Activated naive CD8-positive, alpha-beta T cell treated with anti-CD3 and anti-CD28 coated beads for 36 hours (primary cell): Measurements from ENCODE around the gene MCC. TPM values are rescaled to one million over a fixed set of nuclear protein-coding genes. Genes with fewer than 3 reads are reported as not detected.
A peak's percentile ranks its signal among the peaks of the same experiment; 100 is the strongest.

Experiments
- DNase-seq: peaks from one replicate; pipeline ENCODE4 v3.0.0; 2021
- H3K27ac Mint-ChIP-seq: one replicate; pipeline ENCODE4 v1.8.0; 2022; ENCODE audit warnings: mild to moderate bottlenecking, moderate library complexity, mixed read lengths
- H3K27me3 Mint-ChIP-seq: one replicate; pipeline ENCODE4 v1.8.0; 2022; ENCODE audit warnings: mild to moderate bottlenecking, mixed read lengths
- H3K36me3 Mint-ChIP-seq: one replicate; pipeline ENCODE4 v1.8.0; 2021; ENCODE audit warnings: mild to moderate bottlenecking, mixed read lengths
- H3K4me1 Mint-ChIP-seq: one replicate; pipeline ENCODE4 v1.8.0; 2021; ENCODE audit warnings: mixed read lengths
- H3K4me3 Mint-ChIP-seq: one replicate; pipeline ENCODE4 v1.8.0; 2022; ENCODE audit warnings: mild to moderate bottlenecking, moderate library complexity, mixed read lengths
- H3K9me3 Mint-ChIP-seq: one replicate; pipeline ENCODE4 v1.8.0; 2022; ENCODE audit warnings: mixed read lengths
- total RNA-seq, 2 experiments: library from RNA; stranded (reverse); gene quantifications; one replicate each; pipeline ENCODE4 v1.2.3, GENCODE V29; 2021

MCC gene
- 1 to 10 TPM; 2.4 to 2.9 TPM for total RNA-seq

DNA sequence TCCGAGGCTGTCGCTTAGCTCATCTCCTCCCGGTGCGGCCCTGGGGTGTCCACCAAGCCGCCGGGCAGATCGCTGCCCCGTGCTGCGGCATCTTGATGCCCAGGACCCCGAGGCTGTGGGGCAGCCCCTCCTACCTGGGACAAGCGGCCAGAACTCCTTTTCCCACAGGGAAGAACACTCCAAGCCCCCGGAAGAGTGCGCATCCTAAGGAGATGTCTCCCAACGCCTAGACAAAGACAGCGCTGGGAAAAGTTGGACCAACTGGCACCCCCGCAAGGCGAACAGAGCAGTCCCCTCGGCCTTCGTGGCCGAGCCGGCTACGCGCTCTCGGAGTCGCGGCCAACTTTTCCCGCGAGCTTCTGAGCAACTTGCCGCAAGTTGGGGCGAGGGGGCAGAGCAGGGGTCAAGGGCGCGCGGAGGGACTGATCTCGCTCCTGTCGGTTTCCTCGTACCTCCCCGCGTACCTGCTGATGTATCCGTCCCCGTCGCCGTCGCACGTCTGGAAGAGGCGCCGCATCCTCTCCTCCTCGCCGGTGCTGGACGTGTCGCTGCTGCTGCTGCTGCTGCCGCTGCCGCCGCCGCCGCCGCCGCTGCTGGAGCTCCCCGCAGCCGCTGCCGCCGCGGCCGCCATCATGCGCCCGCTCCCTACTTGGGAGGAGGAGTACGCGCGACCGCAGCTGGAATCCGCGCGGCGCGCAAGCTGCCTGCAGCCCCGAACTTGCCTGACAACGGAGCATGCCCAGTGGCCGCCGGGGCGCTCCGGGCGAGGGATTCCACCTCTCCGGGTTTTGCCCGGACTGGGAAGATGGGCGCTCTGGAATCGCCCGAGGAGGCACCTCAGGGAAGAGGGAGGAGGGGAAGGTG, at the start of gene MCC:
Gene MCC (minus strand): TSS at position 673 of the 864 bp plus-strand sequence.
- H3K36me3 Mint-ChIP-seq = peaks cover 10% of the 10 kb centered on the region
- no peak within 1 kb of the TSS for H3K27ac Mint-ChIP-seq
- H3K9me3 Mint-ChIP-seq = peaks cover 19% of the 10 kb centered on the region
- peaks cover 84% of the 10 kb centered on the region for H3K27me3 Mint-ChIP-seq
- H3K4me3 Mint-ChIP-seq = peak within 1 kb of the TSS; percentile 77
- H3K4me1 Mint-ChIP-seq = peaks cover 16% of the 10 kb centered on the region
- DNase-seq = peak; percentile 43

DNA sequence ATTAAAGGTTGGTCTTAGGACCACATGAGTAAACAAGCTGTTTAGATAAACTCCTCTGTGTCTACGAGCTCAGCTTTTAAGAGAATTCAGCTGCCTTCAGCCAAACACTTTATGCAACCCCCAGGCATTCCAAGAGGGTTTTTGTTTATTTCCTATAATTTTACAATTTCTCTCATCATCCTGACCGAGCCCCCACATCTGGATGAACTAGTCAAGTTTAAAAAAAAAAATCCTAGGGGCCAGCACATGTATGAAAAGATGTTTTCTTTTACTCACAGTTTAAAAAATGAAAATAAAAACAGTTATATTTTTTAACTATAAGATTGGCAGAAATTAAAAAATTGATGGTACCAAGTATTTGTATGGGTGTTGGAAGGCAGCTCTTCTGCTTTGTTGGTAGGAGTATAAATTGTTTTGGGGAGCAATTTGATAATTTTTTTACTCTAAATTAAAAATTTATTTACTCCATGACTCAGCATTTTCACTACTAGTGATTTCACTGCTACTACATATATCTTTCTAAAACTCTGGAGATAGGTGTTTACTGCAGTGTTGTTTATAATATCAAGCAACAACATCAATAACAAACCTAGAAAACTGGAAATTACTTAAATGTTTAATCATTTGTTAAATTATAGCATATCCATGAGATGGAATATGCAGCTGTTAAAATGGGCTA, 43.4 kb upstream of the MCC start:
- Mint-ChIP-seq H3K9me3 (peaks cover 9% of the 10 kb centered on the region), H3K27me3 (no peaks in the 10 kb centered on the region), H3K36me3 (peaks cover 51% of the 10 kb centered on the region), H3K4me3 (no peak overlapping the region), H3K4me1 (no peaks in the 10 kb centered on the region), H3K27ac (no peak overlapping the region)
- no peak for DNase-seq

DNA sequence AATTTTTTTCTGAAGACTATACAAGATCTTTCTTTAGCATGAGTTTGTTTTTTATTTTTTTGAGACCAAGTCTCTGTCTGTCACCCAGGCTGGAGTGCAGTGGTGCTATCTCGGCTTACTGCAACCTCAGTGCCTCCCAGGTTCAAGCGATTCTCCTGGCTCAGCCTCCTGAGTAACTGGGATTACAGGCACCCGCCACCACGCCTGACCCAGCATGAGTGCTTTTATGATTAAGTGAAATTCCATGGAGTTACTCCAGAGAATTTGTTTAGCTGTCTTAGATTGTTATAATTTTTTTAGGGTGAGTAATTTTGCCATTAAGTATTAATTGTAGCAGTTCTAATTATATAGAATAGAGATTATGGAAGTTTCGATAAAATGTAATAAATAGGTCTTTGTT, 39.5 kb upstream of the MCC start:
- peaks cover 8% of the 10 kb centered on the region for H3K9me3 Mint-ChIP-seq
- no peak overlapping the region for H3K27ac Mint-ChIP-seq
- peaks cover 40% of the 10 kb centered on the region for H3K36me3 Mint-ChIP-seq
- no peaks in the 10 kb centered on the region for H3K27me3 Mint-ChIP-seq
- DNase-seq = no peak
- H3K4me1 Mint-ChIP-seq = peaks cover 19% of the 10 kb centered on the region
- no peak overlapping the region for H3K4me3 Mint-ChIP-seq

DNA sequence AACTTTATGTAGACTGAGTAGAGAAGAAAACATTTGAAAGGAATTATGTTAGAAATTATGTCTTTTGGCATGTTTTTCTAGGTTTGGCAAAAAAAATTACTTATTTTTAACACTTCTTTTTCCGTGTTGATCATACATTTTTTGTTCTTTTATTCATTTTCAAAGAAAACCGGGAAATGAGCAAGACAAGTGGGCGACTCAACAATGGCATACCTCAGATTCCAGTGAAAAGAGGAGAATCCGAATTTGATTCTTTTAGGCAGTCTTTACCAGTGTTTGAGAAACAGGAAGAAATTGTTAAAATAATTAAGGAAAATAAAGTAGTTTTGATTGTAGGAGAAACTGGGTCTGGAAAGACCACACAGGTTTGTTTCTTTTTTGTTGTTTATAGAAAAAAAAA, 38.2 kb upstream of the MCC start:
- H3K9me3 Mint-ChIP-seq = peaks cover 6% of the 10 kb centered on the region
- H3K27me3 Mint-ChIP-seq = no peaks in the 10 kb centered on the region
- H3K4me3 Mint-ChIP-seq = no peak overlapping the region
- no peak overlapping the region for H3K27ac Mint-ChIP-seq
- H3K36me3 Mint-ChIP-seq = peaks cover 32% of the 10 kb centered on the region
- peaks cover 22% of the 10 kb centered on the region for H3K4me1 Mint-ChIP-seq
- no peak for DNase-seq

DNA sequence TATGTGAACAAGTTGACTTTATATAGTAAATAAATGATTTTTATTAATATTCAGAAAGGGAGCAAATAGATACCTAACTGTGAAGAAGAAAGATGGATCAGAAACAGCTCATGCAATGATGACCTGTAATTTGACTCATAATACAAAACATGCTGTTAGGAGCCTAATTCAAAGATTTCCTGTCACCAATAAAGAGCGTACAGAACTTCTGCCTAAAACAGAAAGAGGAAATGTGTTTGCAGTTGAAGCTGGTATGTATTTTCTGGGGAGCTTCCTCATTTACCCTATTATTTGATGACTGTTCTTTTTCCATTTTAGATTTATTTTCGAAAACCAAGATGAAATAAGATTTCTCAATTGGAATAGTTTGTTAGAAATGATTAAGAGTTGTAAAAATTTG, 36.7 kb upstream of the MCC start:
- H3K4me1 Mint-ChIP-seq = peaks cover 35% of the 10 kb centered on the region
- no peak overlapping the region for H3K4me3 Mint-ChIP-seq
- H3K27me3 Mint-ChIP-seq = no peaks in the 10 kb centered on the region
- peaks cover 30% of the 10 kb centered on the region for H3K36me3 Mint-ChIP-seq
- H3K9me3 Mint-ChIP-seq = no peaks in the 10 kb centered on the region
- peak overlapping the region; percentile 77 for H3K27ac Mint-ChIP-seq
- DNase-seq = no peak

DNA sequence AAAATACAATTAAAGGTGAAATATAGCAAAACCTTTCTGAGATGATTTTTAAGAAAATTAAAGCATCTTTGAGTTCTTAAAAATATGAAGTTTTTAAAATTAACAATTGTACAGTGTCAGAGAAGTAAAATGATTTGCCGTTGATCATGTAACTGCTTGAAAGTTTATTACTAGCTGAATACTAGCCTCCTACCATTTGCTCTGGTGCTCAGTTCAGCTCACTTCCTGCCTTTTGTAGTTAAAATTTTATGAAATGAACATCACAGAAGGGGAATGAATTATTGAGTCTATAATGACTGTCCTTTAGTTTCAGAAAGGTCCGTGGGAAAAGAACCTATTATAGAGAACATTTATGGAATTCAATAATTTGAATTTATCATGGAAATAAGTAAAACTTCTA, 34.9 kb upstream of the MCC start:
- H3K4me1 Mint-ChIP-seq = peaks cover 41% of the 10 kb centered on the region
- no peak overlapping the region for H3K4me3 Mint-ChIP-seq
- no peaks in the 10 kb centered on the region for H3K9me3 Mint-ChIP-seq
- no peaks in the 10 kb centered on the region for H3K27me3 Mint-ChIP-seq
- no peak for DNase-seq
- H3K27ac Mint-ChIP-seq = no peak overlapping the region
- peaks cover 31% of the 10 kb centered on the region for H3K36me3 Mint-ChIP-seq

DNA sequence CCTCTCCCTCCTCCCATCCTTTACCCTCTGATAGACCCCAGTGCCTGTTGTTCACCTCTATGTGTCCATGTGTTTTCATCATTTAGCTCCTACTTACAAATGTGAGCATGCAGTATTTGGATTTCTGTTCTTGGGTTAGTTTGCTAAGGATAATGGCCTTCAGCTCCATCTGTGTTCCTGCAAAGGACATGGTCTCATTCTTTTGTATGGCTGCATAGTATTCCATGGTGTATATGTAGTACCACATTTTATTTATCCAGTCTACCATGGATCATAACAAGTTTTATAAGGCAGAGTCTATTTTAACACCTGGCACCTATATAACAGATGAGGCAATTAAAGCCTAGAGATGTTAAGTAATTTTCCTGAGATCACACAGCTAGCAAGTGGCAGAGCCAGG, 32.6 kb upstream of the MCC start:
- Mint-ChIP-seq H3K9me3 (no peaks in the 10 kb centered on the region), H3K27ac (peak overlapping the region; percentile 10), H3K36me3 (peaks cover 37% of the 10 kb centered on the region), H3K27me3 (no peaks in the 10 kb centered on the region), H3K4me3 (no peak overlapping the region), H3K4me1 (peaks cover 50% of the 10 kb centered on the region)
- no peak for DNase-seq

DNA sequence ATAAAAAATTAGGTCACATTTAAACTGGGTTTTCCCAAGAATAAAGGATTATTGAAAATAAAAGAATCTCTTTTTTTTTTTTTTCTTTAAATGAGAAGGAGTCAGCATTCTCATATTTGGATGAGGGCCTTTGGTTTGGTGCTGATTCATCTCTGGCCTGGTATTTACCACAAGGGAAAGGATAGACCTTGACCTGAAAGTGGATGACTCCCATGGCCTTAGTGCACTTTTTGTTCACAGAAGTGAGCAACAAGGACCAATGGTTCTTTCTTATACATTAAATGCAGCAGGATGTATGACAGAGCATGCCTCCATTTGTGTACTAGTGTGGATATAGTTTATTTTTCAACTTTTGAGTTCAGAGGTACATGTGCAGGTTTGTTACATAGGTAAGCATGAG, 32.2 kb upstream of the MCC start:
- H3K36me3 Mint-ChIP-seq = peaks cover 41% of the 10 kb centered on the region
- peak; percentile 26 for DNase-seq
- no peaks in the 10 kb centered on the region for H3K27me3 Mint-ChIP-seq
- H3K27ac Mint-ChIP-seq = no peak overlapping the region
- H3K9me3 Mint-ChIP-seq = no peaks in the 10 kb centered on the region
- peaks cover 52% of the 10 kb centered on the region for H3K4me1 Mint-ChIP-seq
- no peak overlapping the region for H3K4me3 Mint-ChIP-seq

DNA sequence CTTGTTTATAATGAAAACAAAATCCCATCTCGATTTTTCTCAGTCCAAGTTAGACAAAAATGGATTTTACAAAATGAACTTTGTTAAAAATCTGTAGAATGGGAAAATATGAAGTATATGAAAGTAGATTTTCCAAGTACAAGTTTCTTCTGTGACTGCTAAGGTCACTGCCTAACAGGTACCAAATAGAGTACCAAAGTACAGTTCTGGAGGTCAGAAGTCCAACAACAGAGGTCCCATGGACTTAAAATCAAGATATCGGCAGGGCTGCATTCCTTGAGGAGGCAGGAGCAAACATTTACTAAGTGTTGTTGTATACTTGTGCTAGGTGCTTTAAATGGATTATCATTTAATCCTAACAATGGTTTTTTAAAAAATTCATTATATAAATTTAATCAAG, 31.2 kb upstream of the MCC start:
- peaks cover 53% of the 10 kb centered on the region for H3K4me1 Mint-ChIP-seq
- H3K4me3 Mint-ChIP-seq = no peak overlapping the region
- peaks cover 44% of the 10 kb centered on the region for H3K36me3 Mint-ChIP-seq
- no peak for DNase-seq
- H3K27me3 Mint-ChIP-seq = no peaks in the 10 kb centered on the region
- H3K9me3 Mint-ChIP-seq = no peaks in the 10 kb centered on the region
- no peak overlapping the region for H3K27ac Mint-ChIP-seq

DNA sequence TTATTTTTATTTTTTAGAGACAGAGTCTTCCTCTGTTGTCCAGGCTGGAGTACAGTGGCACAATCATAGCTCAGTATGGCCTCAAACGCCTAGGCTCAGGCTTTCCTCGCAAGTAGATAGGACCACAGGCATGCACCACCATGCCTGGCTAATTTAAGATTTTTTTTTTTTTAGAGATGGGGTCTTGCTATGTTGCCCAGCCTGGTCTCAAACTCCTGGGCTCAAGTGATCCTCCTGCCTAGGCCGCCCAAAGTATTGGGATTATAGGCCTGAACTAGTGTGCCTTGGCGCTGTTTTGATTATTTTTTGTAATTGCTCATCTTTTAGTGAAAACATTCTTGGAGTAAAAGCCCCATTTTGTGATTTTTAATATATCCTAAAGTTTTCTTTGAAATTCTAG, 30.6 kb upstream of the MCC start:
- Mint-ChIP-seq H3K9me3 (no peaks in the 10 kb centered on the region), H3K4me1 (peaks cover 50% of the 10 kb centered on the region), H3K4me3 (no peak overlapping the region), H3K36me3 (peaks cover 44% of the 10 kb centered on the region), H3K27me3 (no peaks in the 10 kb centered on the region), H3K27ac (no peak overlapping the region)
- DNase-seq = no peak

DNA sequence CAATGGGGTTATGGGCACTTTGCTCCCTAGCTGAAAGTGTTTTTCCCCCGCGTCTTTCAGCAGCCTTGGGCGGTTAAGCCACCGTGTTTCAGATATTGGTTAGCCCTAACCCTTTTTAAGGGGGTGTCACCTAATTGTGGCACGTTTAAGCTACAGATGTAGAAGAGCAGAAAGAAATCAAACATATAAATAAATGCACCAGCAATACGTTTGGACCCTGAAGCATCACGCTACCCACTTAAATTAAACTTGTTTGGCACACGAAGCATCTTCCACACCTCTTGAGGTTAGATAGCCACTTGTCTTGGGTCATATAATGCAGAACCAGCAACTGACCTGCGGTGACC, 26.0 kb upstream of the MCC start:
- peaks cover 17% of the 10 kb centered on the region for H3K27me3 Mint-ChIP-seq
- peak overlapping the region; percentile 93 for H3K4me3 Mint-ChIP-seq
- H3K27ac Mint-ChIP-seq = peak overlapping the region; percentile 84
- no peak for DNase-seq
- H3K4me1 Mint-ChIP-seq = peaks cover 28% of the 10 kb centered on the region
- H3K36me3 Mint-ChIP-seq = peaks cover 28% of the 10 kb centered on the region
- peaks cover 2% of the 10 kb centered on the region for H3K9me3 Mint-ChIP-seq

DNA sequence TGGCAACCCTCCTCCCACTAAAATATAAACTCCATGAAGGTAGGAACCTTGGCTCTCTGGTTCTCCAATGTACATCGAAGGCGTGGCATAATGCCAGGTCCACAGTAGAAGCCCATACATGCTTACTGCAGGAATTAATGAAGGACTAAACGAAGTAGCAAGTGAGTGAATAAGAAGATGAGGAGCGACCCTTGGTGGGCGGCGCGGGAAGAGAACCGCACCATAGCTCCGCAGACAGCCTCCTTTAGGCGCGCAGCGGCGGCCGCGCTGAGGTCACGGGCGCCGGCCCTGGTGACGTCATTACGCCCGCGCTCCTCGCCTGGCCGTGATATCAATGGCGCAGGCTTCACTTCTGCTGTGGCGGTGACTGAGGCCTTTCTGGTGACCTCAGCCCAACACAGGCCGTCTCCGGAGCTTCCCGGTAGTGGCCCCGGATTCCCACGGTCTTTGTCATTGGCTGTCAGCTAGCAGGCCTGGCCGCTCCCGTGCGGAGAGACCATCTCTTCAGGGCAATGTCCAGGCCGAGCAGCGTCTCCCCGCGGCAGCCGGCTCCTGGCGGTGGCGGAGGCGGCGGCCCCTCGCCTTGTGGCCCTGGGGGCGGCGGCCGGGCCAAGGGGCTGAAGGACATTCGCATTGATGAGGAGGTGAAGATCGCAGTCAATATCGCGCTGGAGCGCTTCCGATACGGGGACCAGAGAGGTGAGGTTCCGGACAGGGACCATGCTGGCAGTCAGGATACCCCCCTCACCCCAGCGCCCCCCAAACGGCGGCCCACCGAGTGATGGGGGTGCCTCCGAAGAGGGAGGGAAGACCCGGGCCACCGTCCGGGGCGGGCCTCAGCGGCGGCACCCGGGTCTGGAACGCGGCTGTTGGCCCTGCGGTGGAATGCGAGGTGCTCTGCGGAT, 25.4 kb upstream of the MCC start, which contains the start of gene YTHDC2:
Gene YTHDC2 (plus strand): TSS at position 311 of the 905 bp plus-strand sequence. CDS start 202 bp downstream, at position 513.
- Mint-ChIP-seq H3K9me3 (peaks cover 2% of the 10 kb centered on the region), H3K27me3 (peaks cover 17% of the 10 kb centered on the region), H3K36me3 (peaks cover 22% of the 10 kb centered on the region), H3K27ac (peak within 1 kb of the TSS; percentile 84), H3K4me1 (peaks cover 26% of the 10 kb centered on the region), H3K4me3 (peak within 1 kb of the TSS; percentile 93)
- peak; percentile 90 for DNase-seq

DNA sequence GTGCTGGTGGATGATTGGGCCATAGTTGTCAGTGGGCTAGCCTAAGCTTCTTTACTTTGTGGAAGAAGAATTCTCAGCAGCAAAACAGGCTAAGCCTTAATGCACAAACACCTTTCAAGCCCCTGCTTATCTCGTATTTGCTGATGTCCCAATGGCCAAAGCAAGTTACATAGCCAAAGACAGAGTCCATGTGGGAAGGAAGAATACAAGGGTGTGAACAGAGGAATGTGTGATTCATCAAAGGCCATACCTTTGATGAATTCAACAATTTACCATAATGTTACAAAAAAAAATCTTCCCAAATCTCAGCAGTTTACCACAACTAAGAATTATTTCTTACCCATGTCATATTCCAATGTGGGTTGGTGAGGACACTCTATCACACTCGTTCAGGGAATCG, 24.1 kb upstream of the MCC start:
- Mint-ChIP-seq H3K27ac (no peak overlapping the region), H3K9me3 (peaks cover 2% of the 10 kb centered on the region), H3K4me1 (peaks cover 25% of the 10 kb centered on the region), H3K36me3 (peaks cover 14% of the 10 kb centered on the region), H3K27me3 (peaks cover 25% of the 10 kb centered on the region), H3K4me3 (no peak overlapping the region)
- DNase-seq = no peak

DNA sequence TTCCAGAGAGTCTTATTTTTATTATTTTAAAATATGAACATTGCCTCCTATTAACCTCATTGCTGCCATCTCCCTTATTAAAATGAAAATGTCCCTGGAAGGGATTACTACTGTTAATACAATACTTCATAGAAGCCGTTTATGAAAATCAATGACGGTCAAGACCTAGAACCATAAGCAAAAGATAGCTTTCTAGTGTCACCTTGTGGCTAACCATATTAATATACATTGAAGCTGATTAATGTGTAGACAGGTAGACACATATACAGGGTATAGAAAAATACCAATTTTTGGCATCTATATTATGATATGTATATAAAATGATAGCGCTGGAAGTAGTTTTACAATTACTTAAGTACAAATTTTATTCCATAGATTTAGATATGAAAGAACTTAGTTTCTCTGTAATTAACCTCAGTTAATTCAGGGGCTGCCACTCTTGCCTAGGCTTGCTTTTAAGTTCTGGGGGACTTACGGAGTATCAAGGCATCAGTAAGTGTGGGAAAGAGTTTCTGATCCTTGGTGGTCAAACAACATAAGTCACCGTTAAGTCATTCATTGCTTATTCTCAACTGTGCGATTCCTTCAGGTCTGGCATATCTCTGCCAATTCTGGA, 22.7 kb upstream of the MCC start:
- H3K4me1 Mint-ChIP-seq = peaks cover 18% of the 10 kb centered on the region
- no peak overlapping the region for H3K4me3 Mint-ChIP-seq
- peaks cover 2% of the 10 kb centered on the region for H3K9me3 Mint-ChIP-seq
- no peak overlapping the region for H3K27ac Mint-ChIP-seq
- H3K36me3 Mint-ChIP-seq = peaks cover 7% of the 10 kb centered on the region
- DNase-seq = no peak
- H3K27me3 Mint-ChIP-seq = peaks cover 29% of the 10 kb centered on the region
